ENCODE results near the gene LDLRAD4.

The LDLRAD4 gene

DNA sequence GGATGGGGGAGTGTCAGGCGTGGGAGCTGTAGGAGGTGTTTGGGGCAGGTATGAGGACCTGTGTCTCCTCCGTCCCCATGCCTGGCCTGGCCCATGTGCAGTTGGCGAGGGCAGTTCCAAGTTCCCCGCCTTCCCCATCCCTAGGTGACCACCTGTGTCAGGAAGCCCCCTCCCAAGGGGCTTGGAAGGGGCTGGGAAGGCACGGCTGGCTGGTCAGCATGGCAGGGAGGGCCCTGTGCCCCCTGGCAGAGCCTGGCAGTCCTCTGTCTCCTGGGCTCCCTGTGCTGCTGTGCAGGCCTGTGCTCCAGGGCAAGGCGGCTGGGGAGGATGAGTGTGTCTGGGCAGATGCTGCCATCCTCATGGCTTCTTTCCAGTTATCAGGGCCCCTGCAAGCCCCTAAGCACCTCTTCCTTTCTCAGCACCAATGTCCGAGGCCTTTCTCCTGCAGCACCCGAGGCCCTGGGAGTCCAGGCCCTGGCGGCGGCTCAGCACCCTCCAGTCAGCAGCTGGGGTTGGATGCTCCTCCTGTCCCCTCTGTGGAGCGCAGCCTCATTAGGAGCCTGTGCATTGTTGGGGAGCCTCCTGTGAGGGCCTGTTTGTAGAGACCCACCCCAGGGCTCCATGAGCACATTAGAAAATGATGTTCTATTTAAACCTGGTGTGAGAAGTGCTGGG, 406.1 kb downstream of the LDLRAD4 start:
- Histone ChIP-seq H3K4me2 (ENCODE audit: low read length) (no peak overlapping the region), H3K9ac (no peak overlapping the region), H2AFZ (no peak overlapping the region), H3K79me2 (no peaks in the 10 kb centered on the region), H3K4me1 (no peaks in the 10 kb centered on the region), H3K27me3 (ENCODE audit: control insufficient read depth, insufficient read depth, low read length) (no peaks in the 10 kb centered on the region), H3K4me3 (ENCODE audit: low read depth, low read length) (no peak overlapping the region), H3K9me3 (ENCODE audit: control insufficient read depth, low read length) (no peaks in the 10 kb centered on the region), H3K27ac (no peak overlapping the region), H3K36me3 (ENCODE audit: control insufficient read depth, insufficient read depth, low read length) (no peaks in the 10 kb centered on the region)
- no peak for TF ChIP-seq CTCF (IDR thresholded peaks at IDR 0.05)

- Histone ChIP-seq H3K79me2 (no peaks in the 10 kb centered on the region), H3K4me1 (peaks cover 3% of the 10 kb centered on the region), H3K36me3 (ENCODE audit: control insufficient read depth, insufficient read depth, low read length) (no peaks in the 10 kb centered on the region), H3K4me3 (ENCODE audit: low read depth, low read length) (no peak overlapping the region), H3K27me3 (ENCODE audit: control insufficient read depth, insufficient read depth, low read length) (no peaks in the 10 kb centered on the region), H3K27ac (no peak overlapping the region), H2AFZ (no peak overlapping the region), H3K9ac (no peak overlapping the region), H3K4me2 (ENCODE audit: low read length) (no peak overlapping the region), H3K9me3 (ENCODE audit: control insufficient read depth, low read length) (no peaks in the 10 kb centered on the region)
- no peak for TF ChIP-seq CTCF (IDR thresholded peaks at IDR 0.05)
Measured at GRCh38 chr18:13625355-13625754, 406.8 kb downstream of the LDLRAD4 start.

DNA sequence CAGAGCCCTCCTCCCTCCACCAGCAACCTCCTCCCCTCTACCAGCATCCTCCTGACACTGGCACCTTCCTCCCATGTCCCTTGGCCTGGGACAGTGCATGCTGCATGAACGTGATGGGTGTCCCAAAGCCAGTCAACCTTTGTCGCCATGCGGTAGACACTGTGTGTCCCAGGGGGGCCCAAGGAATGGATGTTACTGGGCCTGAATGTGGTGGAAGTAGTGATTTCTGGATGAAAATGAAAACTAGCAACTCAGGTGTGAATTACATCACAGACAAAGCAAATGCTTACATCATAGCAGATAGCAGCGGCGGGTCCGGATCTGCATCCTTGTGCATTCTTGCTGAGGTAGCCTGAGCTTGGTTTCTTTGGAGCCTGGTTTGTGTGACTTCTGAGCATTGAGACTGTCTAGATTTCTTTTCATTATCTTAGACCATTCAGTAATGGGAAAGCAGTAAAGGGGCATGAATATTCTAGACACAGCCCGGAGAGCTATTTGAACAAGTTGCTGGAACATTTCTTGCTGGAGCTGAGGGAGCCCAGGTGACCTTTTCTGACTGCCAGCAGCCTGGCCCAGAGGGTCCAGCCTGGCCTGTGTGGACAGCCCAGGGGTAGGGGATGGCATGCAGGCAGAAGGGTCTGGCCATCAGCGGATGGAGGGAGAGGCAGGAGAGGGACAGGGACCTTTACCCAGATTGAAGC, 407.4 kb downstream of the LDLRAD4 start:
- no peaks in the 10 kb centered on the region for H3K36me3 ChIP-seq (ENCODE audit: control insufficient read depth, insufficient read depth, low read length)
- TF ChIP-seq CTCF (IDR thresholded peaks at IDR 0.05) = no peak
- no peak overlapping the region for H3K4me3 ChIP-seq (ENCODE audit: low read depth, low read length)
- no peaks in the 10 kb centered on the region for H3K27me3 ChIP-seq (ENCODE audit: control insufficient read depth, insufficient read depth, low read length)
- H3K9ac ChIP-seq = no peak overlapping the region
- no peak overlapping the region for H2AFZ ChIP-seq
- peaks cover 3% of the 10 kb centered on the region for H3K4me1 ChIP-seq
- H3K27ac ChIP-seq = no peak overlapping the region
- no peak overlapping the region for H3K4me2 ChIP-seq (ENCODE audit: low read length)
- H3K9me3 ChIP-seq (ENCODE audit: control insufficient read depth, low read length) = no peaks in the 10 kb centered on the region
- H3K79me2 ChIP-seq = no peaks in the 10 kb centered on the region

GRCh38 chr18:13626544-13626908, 408.0 kb downstream of the LDLRAD4 start:
- Histone ChIP-seq H3K27ac (no peak overlapping the region), H3K27me3 (ENCODE audit: control insufficient read depth, insufficient read depth, low read length) (no peaks in the 10 kb centered on the region), H3K9ac (no peak overlapping the region), H3K79me2 (no peaks in the 10 kb centered on the region), H2AFZ (no peak overlapping the region), H3K4me1 (peaks cover 3% of the 10 kb centered on the region), H3K9me3 (ENCODE audit: control insufficient read depth, low read length) (no peaks in the 10 kb centered on the region), H3K36me3 (ENCODE audit: control insufficient read depth, insufficient read depth, low read length) (no peaks in the 10 kb centered on the region), H3K4me3 (ENCODE audit: low read depth, low read length) (no peak overlapping the region), H3K4me2 (ENCODE audit: low read length) (no peak overlapping the region)
- TF ChIP-seq CTCF (IDR thresholded peaks at IDR 0.05) = no peak

DNA sequence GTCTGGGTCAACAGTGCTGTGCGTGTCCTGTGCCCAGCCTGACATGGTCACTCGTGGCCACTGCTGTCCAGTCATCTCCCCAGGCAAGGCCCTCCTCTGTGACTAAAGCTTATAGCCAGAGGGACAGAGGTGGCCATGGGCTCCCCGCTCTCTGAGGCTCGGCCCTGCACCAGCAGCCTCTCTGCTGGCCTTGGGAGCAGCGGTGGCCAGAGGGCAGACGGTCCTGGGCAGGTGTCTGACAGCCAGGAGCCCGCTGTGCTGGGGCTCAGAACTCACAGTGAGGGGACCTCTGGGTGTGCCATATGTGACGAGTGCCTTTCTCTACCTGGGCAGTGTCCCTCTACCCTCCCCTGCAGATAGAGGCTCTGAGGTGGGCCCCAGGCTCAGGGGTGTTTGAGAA, 409.1 kb downstream of the LDLRAD4 start:
- Histone ChIP-seq H3K4me3 (ENCODE audit: low read depth, low read length) (no peak overlapping the region), H3K27ac (no peak overlapping the region), H3K9ac (no peak overlapping the region)

More for the DNA sequence above, 409.1 kb downstream of the LDLRAD4 start:
- H2AFZ ChIP-seq = no peak overlapping the region
- H3K36me3 ChIP-seq (ENCODE audit: control insufficient read depth, insufficient read depth, low read length) = no peaks in the 10 kb centered on the region
- H3K4me2 ChIP-seq (ENCODE audit: low read length) = no peak overlapping the region
- H3K4me1 ChIP-seq = peaks cover 3% of the 10 kb centered on the region
- no peaks in the 10 kb centered on the region for H3K79me2 ChIP-seq
- TF ChIP-seq CTCF (IDR thresholded peaks at IDR 0.05) = no peak
- H3K27me3 ChIP-seq (ENCODE audit: control insufficient read depth, insufficient read depth, low read length) = no peaks in the 10 kb centered on the region
- H3K9me3 ChIP-seq (ENCODE audit: control insufficient read depth, low read length) = no peaks in the 10 kb centered on the region
